Activated CD4-positive, alpha-beta T cell treated with anti-CD3 and anti-CD28 coated beads, Interleukin-2, Interleukin-4, amounts not matched to agents 100 ng/mL and 50 ng/mL, durations not matched to agents 16 hours and 8 hours (primary cell): ENCODE data around the gene NOS1.

Experiments used
- DNase-seq: peaks from one replicate; pipeline ENCODE4 v3.0.0-alpha.2; 2020; ENCODE audit warnings: low spot score

Gene NOS1

GRCh38 chr12:117363953-117364486 lies 2.6 kb upstream of the NOS1 start:
- no peak for DNase-seq

DNA sequence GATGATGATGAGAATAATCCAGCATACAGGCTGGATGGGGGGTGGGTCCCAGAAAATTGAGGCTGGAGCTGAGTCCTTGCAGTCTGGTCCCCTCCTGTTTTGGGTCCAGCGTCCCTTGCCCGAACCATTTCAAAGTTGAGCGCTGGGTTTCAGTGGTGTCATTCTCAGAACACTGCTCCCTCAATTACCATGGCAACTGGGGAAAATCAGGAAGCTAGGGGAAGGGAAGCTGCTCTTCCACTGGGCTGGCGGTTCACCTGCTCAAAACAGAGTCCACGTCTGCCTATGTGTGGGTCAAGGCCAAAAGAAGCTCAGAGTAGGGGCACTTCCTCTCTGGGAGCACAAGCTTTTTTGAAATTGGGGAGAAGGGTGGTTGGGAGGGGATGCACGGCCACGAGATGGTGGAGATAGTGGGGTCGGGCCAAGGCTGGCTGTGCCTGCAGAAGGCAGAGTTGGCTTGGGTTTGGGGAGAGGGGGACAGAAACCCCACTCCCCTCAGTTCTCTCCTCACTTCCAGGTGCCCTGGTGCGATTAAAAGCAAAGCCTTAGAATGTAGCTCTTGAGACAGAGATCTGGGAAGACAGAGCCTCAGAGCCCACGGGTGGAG lies 1.7 kb upstream of the NOS1 start:
- no peak for DNase-seq

GRCh38 chr12:117362391-117362790 lies 965 bp upstream of the NOS1 start:
- no peak for DNase-seq

GRCh38 chr12:117361905-117362304 lies 479 bp upstream of the NOS1 start:
- no peak for DNase-seq

DNA sequence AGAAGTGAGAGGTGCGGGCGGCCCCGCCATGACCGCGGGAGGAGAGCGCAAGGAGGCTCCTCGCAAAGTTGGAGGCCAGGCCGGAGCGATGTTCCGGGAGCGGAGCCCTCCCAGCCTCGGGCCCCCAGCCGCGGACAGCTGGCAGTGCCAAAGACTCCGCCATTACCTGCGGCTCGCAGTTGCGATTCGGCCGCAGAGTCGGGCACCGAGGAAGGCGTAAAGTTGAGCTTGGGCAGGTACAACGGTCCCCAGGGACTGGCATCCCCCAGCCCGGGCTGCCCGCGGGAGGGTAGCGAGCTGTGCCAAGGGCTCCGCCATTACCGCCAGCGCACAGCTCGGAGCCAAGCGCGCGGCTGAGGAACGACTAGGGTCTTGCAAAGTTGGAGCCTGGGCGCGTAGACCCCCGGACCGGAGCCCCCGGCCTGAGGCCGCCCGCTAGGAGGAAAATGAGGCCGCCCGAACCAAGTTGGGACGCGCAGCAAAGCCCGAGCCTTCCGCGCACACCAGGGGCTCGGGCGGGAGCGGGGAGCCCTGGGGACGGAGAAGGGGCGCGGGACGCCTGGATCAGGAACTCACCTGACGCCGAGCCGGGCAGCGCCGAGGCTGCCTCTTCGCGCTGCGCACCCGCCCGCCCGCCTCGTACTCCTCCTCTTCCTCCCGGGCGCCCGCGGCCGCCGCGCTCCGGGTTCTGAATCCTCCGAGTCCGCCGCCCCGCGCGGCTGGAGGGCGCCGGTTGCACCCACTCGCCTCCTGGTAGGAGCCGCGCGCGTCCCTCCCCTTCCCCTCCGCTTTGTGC lies 677 bp downstream of the NOS1 start:
- no peak for DNase-seq

GRCh38 chr12:117360222-117360550 lies 1.2 kb downstream of the NOS1 start:
- no peak for DNase-seq

GRCh38 chr12:117359029-117359845 lies 2.2 kb downstream of the NOS1 start:
- DNase-seq = no peak

- no peak for DNase-seq
Measured at GRCh38 chr12:117356048-117356447, 5.4 kb downstream of the NOS1 start.

- DNase-seq = no peak
Measured at GRCh38 chr12:117352883-117353282, 8.5 kb downstream of the NOS1 start.

- DNase-seq = no peak
Measured at GRCh38 chr12:117352206-117352605, 9.2 kb downstream of the NOS1 start.

DNA sequence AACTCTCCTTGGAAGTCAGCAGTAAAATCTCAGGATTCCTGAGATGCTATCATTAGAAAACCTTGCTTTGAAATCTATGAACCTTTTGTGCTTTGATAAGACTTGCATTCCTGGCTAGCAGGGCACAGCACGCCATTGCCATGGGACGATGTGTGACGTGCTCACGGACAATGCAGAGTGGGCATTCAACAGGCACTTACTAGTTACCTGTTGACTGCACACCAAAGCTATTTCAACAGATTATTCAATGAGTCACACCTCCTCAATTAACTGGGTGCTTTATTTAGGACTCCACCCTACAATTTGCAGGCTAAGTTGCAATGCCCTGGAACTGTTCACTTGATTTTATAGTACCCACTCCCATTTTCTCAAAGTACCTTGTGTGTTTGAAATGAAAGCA lies 11.3 kb downstream of the NOS1 start:
- DNase-seq = no peak

DNA sequence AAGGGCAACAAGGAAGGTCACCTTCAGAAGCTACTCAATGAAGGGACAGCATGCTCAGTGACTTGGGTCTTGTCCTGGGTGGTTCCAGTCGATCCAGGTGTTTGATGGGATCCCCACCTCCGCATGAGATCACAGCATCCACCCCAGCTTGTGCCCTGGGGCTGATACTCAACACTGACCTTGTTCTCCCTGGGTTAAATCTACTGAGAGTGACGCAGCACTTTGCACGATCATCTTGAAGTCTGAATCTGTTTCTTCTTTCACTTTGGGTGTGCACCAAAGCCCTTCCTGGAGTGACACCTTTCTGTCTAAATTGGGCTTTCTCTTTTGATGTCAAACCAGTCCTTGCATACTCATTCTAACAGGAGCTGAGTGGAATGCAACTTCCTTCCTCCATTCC lies 13.8 kb downstream of the NOS1 start:
- DNase-seq = no peak

GRCh38 chr12:117344716-117345115 lies 16.7 kb downstream of the NOS1 start:
- no peak for DNase-seq

GRCh38 chr12:117343849-117344248 lies 17.6 kb downstream of the NOS1 start:
- no peak for DNase-seq

DNA sequence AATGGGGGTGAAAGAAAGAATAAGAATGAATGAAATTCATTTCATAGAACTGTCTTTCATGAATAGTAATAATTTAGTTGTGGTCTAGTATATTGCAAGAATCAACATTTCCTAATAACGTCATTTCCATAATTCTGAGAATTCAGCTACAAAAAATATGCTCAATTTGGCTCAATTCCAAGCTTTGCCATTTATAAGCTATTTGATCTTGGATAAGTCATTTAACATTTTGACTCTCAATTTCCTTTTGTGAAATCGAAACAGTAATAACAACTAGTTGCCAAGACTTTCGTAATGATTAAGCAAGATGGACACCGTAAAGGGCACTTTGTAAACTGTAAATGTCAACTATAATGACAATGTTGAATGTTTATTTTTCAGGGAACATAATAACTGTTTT lies 18.1 kb downstream of the NOS1 start:
- DNase-seq = no peak

GRCh38 chr12:117342682-117343081 lies 18.7 kb downstream of the NOS1 start:
- peak; percentile 16 for DNase-seq

DNA sequence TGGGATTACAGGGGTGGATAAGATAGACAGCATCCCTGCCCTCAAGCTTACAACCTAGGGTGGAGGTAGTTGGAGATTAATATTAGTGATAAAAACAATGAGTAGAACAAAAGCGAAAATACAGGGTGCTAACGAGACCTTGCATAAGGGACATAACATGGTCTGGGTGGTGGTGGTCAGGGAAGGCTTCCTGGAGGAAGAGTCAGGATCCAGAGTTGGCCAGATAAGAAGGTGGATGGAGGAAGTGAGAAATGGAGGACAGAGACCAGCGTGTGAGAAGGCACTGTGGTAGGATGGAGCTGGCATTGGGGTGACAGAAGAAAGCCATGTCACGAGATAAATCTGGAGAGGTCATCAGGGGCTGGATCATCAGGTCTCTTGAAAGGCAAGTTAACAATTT lies 19.2 kb downstream of the NOS1 start:
- no peak for DNase-seq

GRCh38 chr12:117339104-117339503 lies 22.3 kb downstream of the NOS1 start:
- no peak for DNase-seq

DNA sequence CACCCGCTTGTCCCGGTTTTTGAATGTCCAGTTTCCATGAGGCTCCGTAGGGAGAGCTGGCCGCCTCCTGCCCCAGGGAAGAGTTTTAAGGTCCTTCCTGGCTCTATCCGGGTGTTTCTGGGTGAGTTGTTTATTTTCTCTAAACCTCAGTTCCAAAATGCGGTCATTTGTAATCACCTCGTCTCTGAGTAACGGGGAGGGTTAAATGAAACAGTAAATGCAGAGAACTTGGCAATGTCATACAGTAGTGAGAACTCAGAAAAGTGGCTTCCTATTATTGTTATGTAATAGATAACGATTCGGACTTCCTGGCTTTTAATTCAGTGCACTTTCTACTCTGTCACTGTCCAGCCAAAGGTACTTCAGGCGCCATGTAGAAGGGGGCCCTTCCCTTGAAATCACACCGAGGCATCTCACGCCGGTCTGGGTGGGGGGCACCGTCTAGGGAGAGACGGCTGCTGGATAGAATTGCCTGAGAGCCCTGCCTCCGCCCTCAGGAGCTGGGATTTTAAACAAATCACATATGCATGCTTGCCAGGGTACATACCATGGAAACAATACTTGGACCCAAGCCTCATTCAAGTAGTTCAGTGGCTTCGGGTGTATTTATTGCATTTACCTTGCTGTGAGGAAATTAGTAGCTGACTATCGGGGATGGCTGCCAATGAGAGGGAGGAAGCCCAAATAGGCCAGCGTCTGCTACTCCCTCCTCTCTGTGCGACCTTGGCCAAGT lies 26.4 kb downstream of the NOS1 start:
- no peak for DNase-seq

- no peak for DNase-seq
Measured at GRCh38 chr12:117334051-117334450, 27.4 kb downstream of the NOS1 start.

DNA sequence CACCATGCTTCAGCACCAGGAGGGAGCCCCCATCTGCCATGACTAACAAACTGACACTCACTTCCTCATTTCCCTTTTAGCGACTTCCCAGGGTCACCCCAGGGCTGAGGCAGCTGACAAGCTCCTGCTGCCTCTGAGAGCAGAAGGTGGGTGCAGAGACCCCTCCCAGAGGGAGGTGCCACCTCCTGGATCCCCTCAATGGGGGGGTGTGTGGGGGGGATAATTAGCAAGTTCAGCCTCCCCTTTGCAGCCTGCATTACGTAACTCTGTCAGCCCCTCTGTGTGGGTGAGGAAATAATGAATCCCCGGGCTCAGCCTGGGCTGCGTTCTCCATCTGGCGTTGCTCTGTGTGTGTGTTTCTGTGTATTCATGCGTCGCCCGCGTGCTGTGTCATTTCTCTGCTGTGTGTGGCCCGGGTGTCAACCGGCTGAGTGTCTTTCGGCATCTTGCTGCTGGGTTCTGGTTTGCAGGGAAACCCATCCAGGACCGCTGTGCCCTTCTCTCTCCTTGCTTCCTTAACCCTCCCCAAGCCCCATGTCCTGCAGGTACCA lies 28.0 kb downstream of the NOS1 start:
- no peak for DNase-seq

DNA sequence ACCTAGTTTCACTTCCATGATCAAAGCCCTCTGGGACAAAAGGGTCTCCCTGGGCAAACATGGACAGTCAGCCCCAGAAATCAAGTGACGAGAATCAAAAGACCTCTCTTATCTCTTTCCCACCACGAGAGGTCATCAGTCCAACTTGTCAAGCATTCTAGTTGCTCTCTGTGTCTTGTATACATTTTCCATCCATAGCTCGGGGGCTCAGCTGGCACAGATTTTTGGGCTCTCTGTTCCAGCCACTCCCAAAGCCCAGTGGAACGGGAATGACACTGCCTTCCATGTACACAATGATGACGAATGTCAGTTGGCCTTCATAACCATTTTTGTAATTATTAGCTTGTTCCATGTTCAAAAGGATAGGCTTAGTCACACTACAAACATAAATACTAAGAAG lies 29.7 kb downstream of the NOS1 start:
- DNase-seq = no peak
